K562 (cell line): ENCODE results near the gene DYNC2I2. TPM values are rescaled to one million over a fixed set of nuclear protein-coding genes. Genes with fewer than 3 reads are reported as not detected.

Experiments
- ARID3B ChIP-seq: fragments of 250-450 bp; sonication (Bioruptor Pico); IDR thresholded peaks from 2 replicates; pipeline ENCODE4 v1.4.0; 2020; ENCODE audit warnings: borderline replicate concordance
- BCLAF1 ChIP-seq, 2 experiments: fragments of 450-650 bp in 1 of 2; IDR thresholded peaks; 2 replicates each; pipeline ENCODE4 v1.6.1; 2011 to 2017; ENCODE audit warnings: low read depth in 2 of 2, antibody characterized with exemption in 1 of 2, borderline replicate concordance in 1 of 2, low read length in 1 of 2, mild to moderate bottlenecking in 1 of 2, mixed read lengths in 1 of 2; ENCODE audit not compliant: control insufficient read depth in 1 of 2
- BHLHE40 ChIP-seq: IDR thresholded peaks from 2 replicates; pipeline ENCODE4 v1.6.1; 2011; ENCODE audit warnings: low read length, improper control_type of control experiment
- CBFA2T2 ChIP-seq: fragments of 450-650 bp; conservative IDR thresholded peaks from 2 replicates; pipeline ENCODE4 v1.6.1; 2017; ENCODE audit warnings: mild to moderate bottlenecking
- DEAF1 ChIP-seq: fragments of 450-650 bp; formaldehyde crosslinking; IDR thresholded peaks from 2 replicates; pipeline ENCODE4 v1.4.0; 2020; ENCODE audit warnings: mild to moderate bottlenecking, moderate library complexity
- HMGXB4 ChIP-seq: sonication (generic); formaldehyde crosslinking; IDR thresholded peaks from 2 replicates; pipeline ENCODE4 v1.8.1; 2023; ENCODE audit warnings: mild to moderate bottlenecking, missing genetic modification reagents
- KLF13 ChIP-seq: fragments of 450-650 bp; IDR thresholded peaks from 2 replicates; pipeline ENCODE4 v1.6.1; 2016; ENCODE audit warnings: missing genetic modification characterization, low read depth, mild to moderate bottlenecking, missing compliant biosample characterization, moderate library complexity, borderline replicate concordance
- NR4A1 ChIP-seq, 2 experiments: fragments of 250-450 bp in 1 of 2; fragments of 450-650 bp in 1 of 2; sonication (Bioruptor Pico) in 1 of 2; IDR thresholded peaks; 2 replicates each; pipeline versions ENCODE4 v1.4.0 to v1.6.1; 2016 to 2020; ENCODE audit warnings: mild to moderate bottlenecking in 2 of 2, missing compliant biosample characterization in 1 of 2, missing genetic modification characterization in 1 of 2, moderate library complexity in 1 of 2
- ZBTB2 ChIP-seq: fragments of 450-650 bp; IDR thresholded peaks from 2 replicates; pipeline ENCODE4 v1.6.1; 2016; ENCODE audit warnings: antibody characterized with exemption
- polyA plus RNA-seq, 8 experiments: library from polyadenylated mRNA; depleted of rRNA in 4 of 8; stranded (reverse) in 5 of 8; unstranded in 3 of 8; fragments of >200 nt; fragmentation: Nextera tagmentation in 2 of 8; fragmentation: Illumina TruSeq in 1 of 8; extraction: Ambion mirVana in 2 of 8; extraction: Trizol in 1 of 8; gene quantifications; 2 replicates each; pipeline versions ENCODE4 v1.2.1 to v1.2.3, GENCODE V29; 2011 to 2014; ENCODE audit warnings: inconsistent platforms in 1 of 8, missing spikeins in 1 of 8
- total RNA-seq, 7 experiments: library from RNA; depleted of rRNA in 6 of 7; stranded (reverse); fragments of >200 nt in 6 of 7; fragmentation: Illumina TruSeq in 2 of 7; extraction: Trizol in 2 of 7; gene quantifications; 2 replicates each; pipeline versions ENCODE4 v1.2.1 to v1.2.3, GENCODE V29; 2011 to 2021; ENCODE audit warnings: low replicate concordance in 1 of 7
- TF ChIP-seq, protein P1 (sequence below): sonication (generic); formaldehyde crosslinking; IDR thresholded peaks from 2 replicates; pipeline ENCODE4 v1.5.0; 2020; ENCODE audit warnings: missing genetic modification reagents

The DYNC2I2 gene
- total and polyA plus RNA-seq, 9 of the 15 experiments (the other 6 are each of a cell fraction or from before 2014, with no cell fraction given) = 1.5 to 249 (median 70.0) TPM

DNA sequence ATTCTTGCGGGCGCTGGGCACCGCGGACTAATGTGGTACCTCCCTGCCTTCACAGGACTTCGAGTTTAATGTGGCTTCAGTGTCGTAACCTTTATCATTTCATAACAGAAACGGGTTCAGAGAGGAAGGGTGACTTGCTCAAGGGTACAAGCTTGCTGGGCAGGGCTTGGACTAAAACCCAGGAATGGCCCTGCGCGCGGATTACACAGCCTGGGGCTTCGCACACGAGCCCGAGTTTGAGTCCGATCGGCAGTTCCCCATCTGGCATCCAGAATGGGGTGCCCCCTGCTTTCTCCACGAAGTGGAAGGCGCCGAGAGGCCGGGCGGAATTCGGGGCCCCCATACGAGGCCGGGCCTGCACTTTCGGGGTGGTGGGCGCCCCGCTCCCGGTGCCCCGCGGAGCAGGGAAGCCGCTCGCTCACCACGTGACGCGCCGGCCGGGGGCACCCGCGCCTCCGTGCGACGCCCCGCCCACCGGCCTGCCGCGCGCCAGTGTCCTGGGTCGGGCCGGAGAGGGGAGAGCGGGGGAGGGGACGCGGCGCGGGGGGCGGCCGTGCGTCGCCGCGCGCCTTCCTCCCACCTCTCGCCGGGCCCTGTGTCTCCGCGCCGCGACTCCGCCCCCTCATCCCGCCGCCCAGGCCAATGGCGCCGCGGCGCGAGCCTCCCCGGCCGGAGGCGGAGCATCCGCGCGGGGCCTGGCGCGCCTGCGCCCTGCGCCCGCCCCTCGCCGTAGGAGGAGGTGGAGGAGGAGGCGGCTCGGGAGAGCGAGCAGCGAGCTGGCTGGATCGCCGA is 32.0 kb upstream of the DYNC2I2 start, which contains the start of gene SET (continued):
- no peak for TF ChIP-seq BCLAF1 (IDR thresholded peaks at IDR 0.05; ENCODE audit: borderline replicate concordance in 1 of 2, control insufficient read depth in 1 of 2, low read depth in 2 of 2, low read length in 1 of 2)
- peak; percentile 99 for TF ChIP-seq NR4A1 (CRISPR knock-in tag; IDR thresholded peaks at IDR 0.05)
- peak; percentile 88 for TF ChIP-seq NR4A1 (tag; IDR thresholded peaks at IDR 0.05)
- TF ChIP-seq BHLHE40 = peak; percentile 78
- TF ChIP-seq, protein P1, sequence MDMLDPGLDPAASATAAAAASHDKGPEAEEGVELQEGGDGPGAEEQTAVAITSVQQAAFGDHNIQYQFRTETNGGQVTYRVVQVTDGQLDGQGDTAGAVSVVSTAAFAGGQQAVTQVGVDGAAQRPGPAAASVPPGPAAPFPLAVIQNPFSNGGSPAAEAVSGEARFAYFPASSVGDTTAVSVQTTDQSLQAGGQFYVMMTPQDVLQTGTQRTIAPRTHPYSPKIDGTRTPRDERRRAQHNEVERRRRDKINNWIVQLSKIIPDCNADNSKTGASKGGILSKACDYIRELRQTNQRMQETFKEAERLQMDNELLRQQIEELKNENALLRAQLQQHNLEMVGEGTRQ = peak; percentile 91
- 0 out of 2 replicates have a peak, but pooled peaks have one; percentile 79 for TF ChIP-seq HMGXB4 (CRISPR knock-in tag)
- peak; percentile 51; the same call in 1 of the 2 replicates for TF ChIP-seq CBFA2T2
- TF ChIP-seq KLF13 = peak; percentile 73
- TF ChIP-seq DEAF1 (CRISPR knock-in tag) = 0 out of 2 replicates have a peak, but pooled peaks have one; percentile 19
- TF ChIP-seq ZBTB2 = peak; percentile 65
- peak; percentile 96; the same call in 1 of the 2 replicates for TF ChIP-seq ARID3B (CRISPR knock-in tag)
